Glomerular visceral epithelial cell (primary cell): Measurements from ENCODE around the gene CDKL1.
"Not testable (repeated sequence)": the region's sequence is repeated elsewhere in the genome, so short reads cannot be mapped to it uniquely, and the experiment has no call there.

Source experiments
- DNase-seq: peaks from one replicate; pipeline ENCODE4 v3.0.0-alpha.2; 2016; ENCODE audit errors: extremely low spot score

The CDKL1 gene

GRCh38 chr14:50357753-50358395, 38.8 kb downstream of the CDKL1 start:
- DNase-seq, result no peak

DNA sequence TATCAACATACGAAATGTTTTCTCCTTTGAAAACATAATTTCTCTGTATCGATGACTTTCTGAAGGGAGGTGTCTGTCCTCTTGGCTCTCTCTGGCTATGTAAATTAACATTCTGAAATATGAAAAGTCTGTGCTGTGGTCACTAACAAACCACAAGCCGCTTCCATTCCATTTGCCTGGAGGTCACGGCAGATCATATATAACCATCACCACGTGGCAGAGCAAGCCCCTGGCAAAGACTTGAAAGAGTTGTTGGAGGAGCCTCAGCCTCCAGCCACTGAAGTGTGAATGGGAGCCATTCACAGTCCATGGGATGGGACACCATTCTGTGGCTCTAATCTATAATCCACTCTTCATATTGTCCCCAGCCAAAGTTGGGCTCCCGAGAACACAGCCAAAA, 39.6 kb downstream of the CDKL1 start:
- DNase-seq, result no peak

DNA sequence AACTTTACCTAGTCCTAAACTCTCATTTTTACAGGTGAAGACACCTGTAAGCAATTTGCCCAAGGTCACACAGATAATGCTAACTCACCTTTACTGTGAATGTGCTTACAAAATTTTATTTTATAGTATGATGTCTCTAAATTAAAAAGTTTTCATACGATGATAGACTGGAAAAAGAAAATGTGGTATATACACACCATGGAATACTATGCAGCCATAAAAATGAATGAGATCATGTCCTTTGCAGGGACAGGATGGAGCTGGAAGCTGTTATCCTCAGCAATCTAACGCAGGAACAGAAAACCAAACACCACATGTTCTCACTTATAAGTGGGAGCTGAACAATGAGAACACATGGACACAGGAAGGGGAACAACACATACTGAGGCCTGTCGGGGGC, 40.4 kb downstream of the CDKL1 start:
- DNase-seq, result not testable (repeated sequence)

- DNase-seq, result no peak
These were observed 41.0 kb downstream of the CDKL1 start for GRCh38 chr14:50355692-50356091.

- DNase-seq, result no peak
These were observed 42.2 kb downstream of the CDKL1 start for GRCh38 chr14:50354527-50354926.

GRCh38 chr14:50353126-50353525, 43.6 kb downstream of the CDKL1 start:
- no peak for DNase-seq

DNA sequence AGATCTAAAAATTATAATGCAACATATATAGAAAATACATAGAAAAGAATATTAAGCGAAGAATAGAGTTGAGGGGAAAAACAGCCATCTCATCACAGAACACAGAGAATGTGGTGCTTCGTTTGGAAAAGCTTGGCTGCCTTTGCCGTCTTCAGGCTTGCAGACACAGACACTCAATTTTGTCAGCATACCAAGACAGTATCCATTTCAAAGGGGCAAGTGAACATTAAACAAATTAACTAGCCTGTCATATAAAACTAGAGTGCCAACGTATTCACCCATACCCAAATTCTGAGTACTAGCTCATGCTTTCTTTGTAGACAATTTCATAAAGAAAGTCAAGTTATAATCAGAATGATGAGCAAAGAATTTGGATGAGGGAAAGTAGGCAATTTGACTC, 44.1 kb downstream of the CDKL1 start:
- no peak for DNase-seq

- peak; percentile 60 for DNase-seq
These were observed 45.7 kb downstream of the CDKL1 start for GRCh38 chr14:50350975-50351374.

DNA sequence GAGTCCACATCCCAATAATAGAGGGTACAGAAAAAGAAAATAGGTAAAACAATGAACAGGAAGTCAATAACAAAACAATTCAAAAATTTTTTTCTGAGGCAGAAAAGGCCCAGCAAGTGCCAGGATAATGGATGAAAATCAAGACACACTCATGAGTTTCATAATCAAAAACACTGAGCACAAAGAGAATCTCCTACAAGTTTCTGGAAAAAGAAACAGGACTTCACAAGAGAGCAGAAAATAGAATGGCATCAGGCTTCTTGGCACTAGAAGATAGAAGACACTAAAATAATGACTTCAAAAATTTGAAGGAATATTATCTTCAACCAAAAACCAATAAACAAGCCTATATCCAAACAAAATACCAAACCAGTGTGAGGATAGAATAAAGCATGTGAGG, 47.7 kb downstream of the CDKL1 start:
- no peak for DNase-seq

GRCh38 chr14:50347521-50347920, 49.2 kb downstream of the CDKL1 start:
- DNase-seq, result no peak

DNA sequence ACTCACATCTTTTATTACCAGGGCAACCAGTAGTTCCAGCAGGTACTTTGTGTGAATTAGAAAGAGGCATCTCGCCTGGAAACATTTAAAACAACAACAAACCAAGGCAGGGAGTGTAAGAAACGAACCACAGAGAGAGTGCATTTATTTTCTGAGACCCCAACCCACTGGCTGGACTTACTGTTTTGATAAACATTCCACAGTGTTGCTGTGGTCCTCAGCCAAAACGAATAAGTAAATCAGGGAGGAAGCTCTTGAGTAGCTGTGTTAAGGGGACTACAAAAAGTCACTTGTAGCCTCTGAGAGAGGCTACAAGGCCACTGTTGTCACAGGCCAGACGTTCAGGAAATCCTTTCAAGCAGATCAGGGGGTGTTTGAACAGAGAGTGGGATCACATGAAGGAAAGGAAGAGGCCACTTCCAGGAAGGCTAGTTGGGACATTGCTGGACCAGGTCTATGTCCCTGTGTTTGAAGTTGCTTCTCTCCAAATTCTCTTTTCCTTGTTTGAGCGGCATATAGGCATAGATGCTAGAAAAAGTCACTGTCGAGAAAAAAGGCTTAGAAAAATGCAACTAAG, 50.7 kb downstream of the CDKL1 start:
- DNase-seq, result no peak

GRCh38 chr14:50344876-50345563, 51.7 kb downstream of the CDKL1 start:
- no peak for DNase-seq

DNA sequence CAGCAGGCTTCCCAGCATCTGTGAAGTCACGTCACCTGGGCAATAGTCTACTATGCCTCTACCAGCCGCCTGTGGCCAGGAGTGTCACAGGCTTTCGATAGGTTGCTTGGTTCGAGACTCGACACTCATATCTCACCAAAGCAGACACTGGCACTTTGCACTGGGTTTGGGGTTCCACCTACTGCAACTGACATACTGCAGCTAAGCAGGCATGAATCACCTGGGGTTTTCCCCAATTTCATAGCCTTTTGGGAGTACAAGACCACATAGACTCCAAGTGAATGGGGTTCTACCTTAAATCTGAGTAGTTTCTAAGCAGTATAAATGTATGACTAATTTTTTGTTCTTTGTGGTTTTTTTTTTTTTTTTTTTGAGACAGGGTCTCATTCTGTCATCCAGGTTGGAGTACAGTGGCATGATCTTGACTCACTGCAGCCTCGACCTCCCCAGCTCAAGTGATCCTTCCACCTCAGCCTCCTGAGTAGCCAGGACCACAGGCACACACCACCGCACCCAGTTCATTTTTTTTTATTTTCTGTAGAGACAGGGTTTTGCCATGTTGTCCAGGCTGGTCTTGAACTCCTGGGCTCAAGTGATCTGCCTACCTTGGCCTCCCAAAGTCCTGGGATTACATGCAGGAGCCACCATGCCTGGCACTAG, 52.4 kb downstream of the CDKL1 start:
- DNase-seq, result peak; percentile 74

DNA sequence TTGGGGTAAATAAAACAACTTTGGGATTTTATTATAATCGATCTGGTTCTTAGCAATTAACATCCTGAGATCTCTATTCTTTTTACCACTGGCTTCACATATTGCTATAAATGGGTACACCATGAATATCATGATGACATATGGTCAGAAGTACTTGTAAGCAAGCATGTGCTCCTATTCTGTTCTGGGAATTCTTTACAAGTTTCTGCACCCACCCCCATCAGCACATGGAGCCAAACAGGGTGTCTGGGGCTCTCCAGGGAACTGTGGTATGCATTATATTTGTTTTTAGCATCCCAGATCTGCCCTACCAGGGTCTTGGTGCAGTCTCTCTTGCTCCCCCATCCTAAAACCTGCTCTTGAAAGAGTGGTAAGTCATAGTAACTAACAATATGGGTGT, 53.2 kb downstream of the CDKL1 start:
- DNase-seq, result no peak

DNA sequence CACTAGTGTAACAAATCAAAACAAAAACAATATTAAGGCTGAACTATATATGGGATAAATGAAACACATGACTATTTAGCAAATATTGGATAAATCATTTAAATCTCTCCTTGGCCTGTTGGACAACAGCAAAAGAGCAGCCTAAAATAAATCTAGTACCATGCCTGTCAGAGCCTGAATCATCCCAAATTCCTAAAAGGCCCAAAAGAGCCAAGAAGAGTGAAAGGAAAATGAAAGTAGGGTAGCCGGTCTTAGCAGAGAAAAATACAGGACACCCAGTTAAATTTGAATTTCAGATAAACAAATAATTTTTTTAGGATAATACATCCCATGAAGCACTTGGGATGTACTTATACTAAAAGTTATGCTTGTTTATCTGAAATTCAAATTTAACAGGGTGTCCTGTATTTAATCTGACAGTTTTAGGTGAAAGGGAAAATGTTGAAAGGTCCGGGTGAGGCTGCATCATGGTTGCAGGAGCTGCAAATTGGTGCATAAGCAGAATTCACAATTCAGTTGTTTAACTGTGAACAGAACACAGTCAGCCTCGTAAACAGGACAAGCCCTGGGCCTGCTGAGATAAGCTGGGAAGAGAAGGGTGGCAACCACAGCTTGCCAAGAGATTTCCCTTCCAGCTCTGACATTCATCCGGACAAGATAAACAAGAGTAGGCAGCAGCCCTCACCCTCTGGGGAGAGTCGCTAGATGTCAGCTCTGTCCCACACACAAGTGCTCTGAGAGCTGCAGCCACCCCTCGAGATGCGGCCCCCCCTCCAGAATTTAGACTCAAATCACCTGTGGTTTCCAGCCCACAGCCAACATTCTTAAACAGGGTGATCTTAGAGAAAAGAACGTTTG, 54.2 kb downstream of the CDKL1 start:
- peak; percentile 89 for DNase-seq

DNA sequence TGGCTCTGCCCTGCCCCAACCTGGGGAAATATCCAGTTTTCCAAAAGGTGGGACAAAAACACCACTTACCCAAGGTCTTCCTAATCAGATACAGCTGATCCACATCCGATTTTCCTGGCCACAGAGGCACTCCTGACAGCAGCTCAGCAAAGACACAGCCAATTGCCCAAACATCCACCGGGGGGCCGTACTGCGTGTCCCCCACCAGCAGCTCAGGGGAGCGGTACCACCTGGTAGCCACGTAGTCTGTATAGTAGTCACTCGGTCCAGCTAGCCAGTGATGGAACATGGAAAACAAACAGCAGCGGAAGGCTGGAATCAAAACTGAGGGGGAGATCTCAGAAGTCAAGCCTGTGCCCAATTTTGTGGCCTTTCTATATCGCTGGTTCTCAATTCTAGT, 55.7 kb downstream of the CDKL1 start:
- DNase-seq, result no peak

DNA sequence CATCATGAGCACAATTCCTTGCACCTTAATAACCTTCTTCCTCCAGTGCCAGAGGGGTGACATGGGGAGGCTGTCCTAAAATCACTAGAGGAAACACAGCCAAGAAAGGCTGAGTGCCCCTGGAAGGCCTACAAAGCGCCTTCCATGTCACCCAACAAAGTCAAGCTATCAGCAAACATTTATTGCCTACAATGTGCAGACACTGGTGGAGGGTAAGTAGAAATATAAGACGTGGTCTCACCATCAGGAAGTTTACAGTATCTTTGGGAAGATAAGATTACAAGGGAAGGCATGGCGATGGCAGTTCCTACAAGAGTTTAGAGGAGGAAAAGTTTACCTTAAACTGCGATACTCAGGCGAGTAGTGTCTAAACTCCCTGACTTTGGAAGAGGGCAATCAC, 56.6 kb downstream of the CDKL1 start:
- DNase-seq, result no peak

GRCh38 chr14:50339178-50339804, 57.4 kb downstream of the CDKL1 start:
- DNase-seq, result no peak

- DNase-seq, result no peak
These were observed 58.1 kb downstream of the CDKL1 start for GRCh38 chr14:50338587-50338986.

DNA sequence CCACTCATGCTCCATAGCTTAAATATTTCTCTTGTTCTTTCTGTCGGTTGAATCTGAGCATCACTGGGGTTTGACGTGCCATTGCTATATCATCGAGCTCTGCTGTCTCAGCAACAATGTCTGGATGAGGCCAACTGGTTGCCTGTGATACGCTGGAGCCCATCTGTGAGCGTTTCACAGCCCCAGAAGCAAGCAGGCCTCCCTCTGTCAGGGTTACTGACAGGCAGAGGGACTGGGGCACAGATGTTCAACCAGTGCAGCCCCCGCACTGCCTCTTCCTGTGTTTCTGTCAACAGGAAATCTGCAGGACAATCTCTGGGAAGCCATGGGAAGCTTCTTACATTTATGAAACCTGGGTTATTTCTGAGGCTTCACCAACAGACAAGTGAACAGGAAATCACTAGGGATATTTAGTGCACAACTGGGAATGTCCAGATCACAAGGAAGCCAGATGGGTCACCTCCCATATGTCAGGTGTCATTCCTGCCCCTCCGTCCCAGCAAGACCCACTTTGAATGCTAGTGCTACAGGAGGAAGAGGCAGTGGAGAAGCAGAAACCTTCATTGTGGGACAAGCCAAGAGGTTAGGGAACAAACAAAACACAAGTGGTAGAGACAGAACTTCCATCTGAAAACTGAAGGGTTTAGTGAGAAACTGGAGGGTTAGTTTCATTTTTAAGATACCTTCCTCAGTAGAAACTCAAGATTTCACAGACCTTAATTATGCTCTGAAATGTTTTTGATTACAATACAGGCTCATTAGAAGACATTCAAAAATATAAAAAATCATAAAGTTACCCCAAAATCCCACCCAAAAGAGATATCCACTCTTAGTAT, 60.5 kb downstream of the CDKL1 start:
- no peak for DNase-seq

DNA sequence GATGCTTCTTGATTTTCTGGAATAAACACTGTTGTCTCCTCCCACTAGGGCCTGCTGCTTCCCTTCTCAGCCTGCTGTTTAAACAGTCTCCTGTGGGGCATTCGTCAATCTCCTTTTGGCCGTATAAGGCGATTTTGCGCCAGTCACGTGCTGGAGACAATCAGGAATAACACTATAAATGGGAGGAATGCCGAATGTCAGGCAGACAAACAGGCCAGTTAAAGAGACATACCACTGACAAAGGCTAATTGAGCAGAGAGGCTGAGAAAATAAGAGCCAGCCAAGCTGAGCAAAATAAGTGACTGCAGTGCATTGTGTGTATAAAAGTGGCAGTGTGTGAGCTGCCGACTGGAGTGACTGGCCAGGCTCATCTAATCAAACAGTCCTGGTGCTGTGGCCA, 61.3 kb downstream of the CDKL1 start:
- DNase-seq, result no peak
